ELF-1 (cell line): ENCODE measurements around the gene EFCAB7.

Experiments used
- DNase-seq: peaks from one replicate; pipeline ENCODE4 v3.0.0-alpha.2; 2016; ENCODE audit warnings: low read depth, low spot score

EFCAB7 gene

GRCh38 chr1:63522891-63523728 is at the start of gene EFCAB7, which contains the start of gene ITGB3BP:
Gene EFCAB7 (plus strand): TSS chr1:63523525. CDS start chr1:63525573, 2,048 bp downstream.
Gene ITGB3BP (minus strand): TSS chr1:63523225. CDS start chr1:63523133, 92 bp downstream.
- peak; percentile 98 for DNase-seq

- no peak for DNase-seq
These were observed 47.6 kb upstream of the EFCAB7 start for GRCh38 chr1:63475761-63476160.

- DNase-seq: no peak
These were observed 43.3 kb upstream of the EFCAB7 start for GRCh38 chr1:63480057-63480456.

GRCh38 chr1:63486629-63487028 is 36.7 kb upstream of the EFCAB7 start:
- DNase-seq: no peak

- no peak for DNase-seq
These were observed 35.8 kb upstream of the EFCAB7 start for GRCh38 chr1:63487336-63488065.

- DNase-seq: no peak
These were observed 25.7 kb upstream of the EFCAB7 start for GRCh38 chr1:63497577-63497976.

GRCh38 chr1:63498106-63498505 is 25.2 kb upstream of the EFCAB7 start:
- DNase-seq: no peak

GRCh38 chr1:63501256-63501655 is 22.1 kb upstream of the EFCAB7 start:
- DNase-seq: no peak

GRCh38 chr1:63506782-63507181 is 16.5 kb upstream of the EFCAB7 start:
- DNase-seq: no peak

- no peak for DNase-seq
These were observed 13.6 kb upstream of the EFCAB7 start for GRCh38 chr1:63509718-63510117.

GRCh38 chr1:63512584-63512983 is 10.7 kb upstream of the EFCAB7 start:
- DNase-seq: no peak

- DNase-seq: no peak
These were observed 6.7 kb upstream of the EFCAB7 start for GRCh38 chr1:63516629-63517028.

- no peak for DNase-seq
These were observed 413 bp downstream of the EFCAB7 start for GRCh38 chr1:63523738-63524137.

GRCh38 chr1:63524201-63524600 is 876 bp downstream of the EFCAB7 start:
- DNase-seq: no peak

GRCh38 chr1:63532727-63533126 is 9.4 kb downstream of the EFCAB7 start:
- no peak for DNase-seq

- no peak for DNase-seq
These were observed 10.6 kb downstream of the EFCAB7 start for GRCh38 chr1:63533931-63534330.

GRCh38 chr1:63534406-63534805 is 11.1 kb downstream of the EFCAB7 start:
- no peak for DNase-seq

- DNase-seq: no peak
These were observed 13.7 kb downstream of the EFCAB7 start for GRCh38 chr1:63537006-63537405.

- DNase-seq: no peak
These were observed 14.6 kb downstream of the EFCAB7 start for GRCh38 chr1:63537940-63538339.

- no peak for DNase-seq
These were observed 22.5 kb downstream of the EFCAB7 start for GRCh38 chr1:63545780-63546179.

- DNase-seq: no peak
These were observed 24.4 kb downstream of the EFCAB7 start for GRCh38 chr1:63547621-63548294.

GRCh38 chr1:63548303-63548702 is 25.0 kb downstream of the EFCAB7 start:
- DNase-seq: no peak
